GM19351 (cell line): ENCODE data around the gene GFRA4.
A peak's percentile ranks its signal among the peaks of the same experiment; 100 is the strongest.

Experiments
- ATAC-seq: cut with Tn5 transposase; IDR thresholded peaks from one replicate; pipeline ENCODE4 v1.9.1; 2021; ENCODE audit warnings: mild to moderate bottlenecking, moderate library complexity; ENCODE audit not compliant: unreplicated experiment

Gene GFRA4

DNA sequence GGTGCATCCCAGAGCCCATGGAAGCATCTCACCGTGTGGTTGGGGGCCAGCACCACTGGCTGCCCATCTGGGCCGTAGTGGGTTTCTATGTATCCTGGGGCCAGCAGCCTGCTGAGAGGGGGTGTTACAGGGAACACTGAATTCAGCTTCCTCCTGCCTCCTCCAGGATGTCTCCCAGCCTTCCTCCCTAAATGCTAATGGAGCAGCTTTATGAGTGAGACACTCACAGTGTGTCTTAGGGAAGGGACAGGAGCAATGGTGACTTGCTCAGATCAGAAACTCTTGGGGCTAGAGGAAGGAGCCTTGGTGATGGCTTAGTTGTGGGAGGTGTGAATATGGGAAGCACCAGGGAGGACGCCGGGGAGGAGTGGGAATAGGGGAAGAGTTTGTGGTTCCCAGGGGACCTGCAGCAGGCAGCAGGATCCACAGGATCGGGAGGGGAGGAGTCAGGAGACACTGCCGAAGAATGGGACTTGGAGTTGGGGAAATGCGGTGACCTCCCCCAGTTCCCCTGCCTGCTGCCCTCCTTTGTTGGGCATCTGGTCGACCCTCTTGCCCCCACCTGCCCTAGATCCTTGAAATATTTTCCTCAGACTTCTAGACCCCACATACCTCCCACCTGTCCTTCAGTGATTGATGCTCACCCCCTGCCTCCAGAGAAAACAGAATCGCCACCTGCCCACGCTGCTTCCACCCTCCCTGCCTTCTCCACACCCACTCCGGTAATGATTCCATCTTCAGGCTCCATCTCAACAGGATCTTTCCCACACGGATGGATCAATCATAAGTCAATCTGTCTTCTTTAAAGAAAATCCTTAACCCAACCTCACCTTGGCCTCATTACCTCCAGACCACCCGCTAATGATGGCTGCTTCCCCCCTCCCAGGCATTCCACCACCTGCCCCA lies 12.0 kb upstream of the GFRA4 start:
- no peak for ATAC-seq

DNA sequence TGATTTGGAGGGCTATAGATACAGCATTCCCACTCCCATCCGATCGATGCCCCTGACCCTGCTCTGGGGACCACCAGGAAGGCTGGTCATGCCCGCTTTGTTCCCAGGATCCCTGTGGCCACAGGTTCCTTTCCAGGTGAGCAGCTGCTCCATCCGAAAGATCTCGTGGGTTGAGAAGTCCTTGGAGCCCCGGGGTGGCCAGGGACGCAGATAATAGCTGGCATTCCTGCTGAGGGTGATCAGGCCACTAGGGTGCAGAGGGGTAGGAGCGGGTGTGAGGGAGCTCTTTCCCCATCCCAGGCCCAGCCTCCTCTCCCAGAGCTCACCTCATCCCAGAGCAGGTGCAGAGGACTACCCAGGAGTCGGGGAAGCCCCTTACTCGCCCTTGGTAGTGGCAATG lies 11.2 kb upstream of the GFRA4 start:
- no peak for ATAC-seq

DNA sequence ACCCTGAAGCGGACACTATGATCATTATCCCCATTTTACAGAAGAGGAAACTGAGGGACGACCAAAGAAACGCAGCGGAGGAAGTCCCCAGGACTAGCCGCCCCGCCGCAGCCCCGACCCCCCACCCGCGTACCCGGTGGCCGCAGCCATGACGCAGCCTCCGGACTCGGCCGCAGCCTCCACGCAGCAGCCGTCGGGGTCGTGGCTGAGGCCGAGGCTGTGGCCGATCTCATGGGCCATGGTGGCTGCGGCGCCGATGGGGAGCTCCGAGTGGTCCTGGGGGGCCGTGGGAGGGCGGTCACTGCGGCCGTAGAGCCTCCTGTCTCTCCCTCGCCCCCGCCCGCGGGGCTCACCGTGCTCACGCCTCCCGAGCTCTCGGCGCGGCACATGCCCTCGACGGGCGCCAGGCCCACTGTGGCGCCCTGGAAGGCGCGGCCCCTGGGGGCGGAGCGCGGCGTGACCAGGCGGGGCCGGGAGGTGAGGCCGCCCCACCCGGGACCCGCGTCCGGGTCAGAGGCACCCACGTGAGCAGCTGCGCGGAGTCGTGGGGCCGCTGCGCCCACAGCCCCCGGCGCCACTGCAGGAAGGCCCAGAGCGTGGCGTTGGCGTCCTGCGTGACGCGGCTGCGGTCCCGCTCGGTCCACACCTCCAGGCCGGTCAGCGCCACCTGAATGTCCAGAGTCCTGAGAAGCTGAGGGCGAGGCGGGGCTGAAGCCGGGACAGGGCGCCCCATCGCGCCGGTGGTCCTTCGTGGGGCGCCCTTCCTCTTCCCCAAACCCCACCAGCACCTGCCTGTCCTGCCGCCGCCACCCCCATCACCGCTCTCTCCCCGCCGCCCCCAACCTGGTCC lies 10.2 kb upstream of the GFRA4 start:
- ATAC-seq: no peak

- no peak for ATAC-seq
These were observed 9.5 kb upstream of the GFRA4 start for GRCh38 chr20:3672547-3673171.

GRCh38 chr20:3671986-3672546 lies 8.9 kb upstream of the GFRA4 start:
- ATAC-seq: no peak

DNA sequence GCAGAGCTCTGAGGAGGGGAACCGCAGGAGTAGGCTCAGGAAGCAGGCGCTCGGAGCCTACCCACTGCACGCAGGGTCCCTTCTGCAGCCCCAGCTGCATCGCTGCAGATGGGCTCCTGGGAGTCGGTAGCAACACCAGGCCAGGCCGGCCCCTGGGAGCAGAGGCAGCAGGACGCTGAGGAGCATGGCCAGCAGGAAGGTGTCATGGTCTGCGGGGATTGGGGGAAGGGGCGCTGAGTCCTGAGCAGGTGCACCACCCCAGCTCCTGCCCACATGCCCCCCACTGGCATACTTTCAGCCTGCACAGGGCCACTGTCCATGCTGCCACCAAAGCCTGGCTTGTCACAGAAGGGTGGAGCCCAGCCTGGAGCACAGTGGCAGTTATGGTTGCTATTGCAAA lies 7.7 kb upstream of the GFRA4 start:
- ATAC-seq: no peak

GRCh38 chr20:3670511-3670910 lies 7.3 kb upstream of the GFRA4 start:
- ATAC-seq: no peak

DNA sequence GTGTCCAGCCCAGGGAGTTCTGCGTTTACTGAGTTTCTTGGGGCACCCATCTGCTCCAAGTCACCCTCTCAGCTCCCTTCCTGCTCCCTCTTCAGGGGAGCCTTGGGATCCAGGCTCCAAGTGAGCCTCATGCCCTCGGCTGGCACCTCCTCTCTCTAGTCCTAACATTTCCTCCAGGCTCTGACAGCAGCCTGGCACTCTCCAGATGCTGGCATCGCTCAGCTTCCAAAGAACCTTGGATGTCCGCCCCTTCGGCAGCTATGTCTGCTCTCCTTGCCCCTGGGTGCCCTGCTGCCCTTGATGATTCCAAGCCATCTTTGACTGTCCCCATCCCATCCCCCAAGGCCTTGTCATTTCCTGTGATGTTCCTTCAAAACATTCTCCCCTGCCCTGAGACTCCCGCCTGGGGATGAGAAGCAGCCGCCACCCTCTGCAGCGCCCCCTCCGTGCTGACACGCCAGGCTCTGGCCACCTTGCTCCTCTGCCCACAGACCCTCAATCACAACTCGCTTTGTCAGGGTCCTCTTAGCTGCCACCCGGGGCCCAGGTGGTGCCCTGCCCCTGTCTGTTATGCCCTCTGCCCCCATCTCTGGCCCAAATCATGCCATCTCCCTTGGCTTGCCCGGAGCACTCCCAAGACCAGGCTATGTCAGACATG lies 6.6 kb upstream of the GFRA4 start:
- ATAC-seq: no peak

DNA sequence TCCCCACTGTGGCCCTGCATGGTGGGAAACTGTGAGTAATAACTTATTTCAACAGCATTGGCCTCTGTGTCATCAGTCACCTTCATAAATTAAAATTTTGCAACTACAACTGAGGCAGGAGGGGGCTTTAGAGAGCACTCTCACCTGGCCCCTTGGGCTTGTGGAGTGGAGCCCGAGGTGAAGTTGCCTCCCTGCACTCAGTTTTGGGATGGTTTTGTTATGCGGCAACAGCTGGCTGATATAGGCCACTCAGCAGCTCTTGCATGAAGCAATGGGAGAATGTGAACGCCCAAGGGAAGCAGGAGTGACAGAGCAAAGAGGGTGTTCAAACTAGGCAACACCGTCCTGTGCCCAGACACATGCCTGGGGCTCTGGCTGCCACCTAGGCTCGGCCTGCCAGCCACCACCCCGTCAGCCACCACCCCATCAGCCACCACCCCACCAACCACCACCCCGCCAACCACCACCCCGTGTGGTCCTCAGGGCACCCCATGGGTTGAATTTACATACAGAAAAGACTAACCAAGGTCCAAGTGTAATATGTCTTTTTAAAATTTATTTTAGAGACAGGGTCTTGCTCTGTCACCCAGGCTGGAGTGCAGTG lies 4.3 kb upstream of the GFRA4 start:
- no peak for ATAC-seq

DNA sequence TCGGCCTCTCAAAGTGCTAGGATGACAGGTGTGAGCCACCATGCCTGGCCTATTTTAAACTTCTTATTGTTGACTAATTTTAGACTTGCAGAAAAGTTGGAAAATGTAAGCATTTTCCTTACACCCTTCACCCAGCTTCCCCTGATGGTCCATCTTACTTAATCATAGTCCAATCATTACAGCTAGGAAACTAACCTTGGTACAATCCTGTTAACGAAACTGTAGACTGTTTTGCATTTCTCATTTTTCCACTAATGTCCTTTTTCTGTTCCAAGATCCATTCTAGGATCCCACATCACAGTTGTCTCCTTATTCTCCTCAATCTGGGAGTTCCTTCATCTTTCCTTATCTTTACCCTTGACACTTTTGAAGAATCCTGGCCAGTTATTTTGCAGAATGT lies 659 bp upstream of the GFRA4 start:
- no peak for ATAC-seq

GRCh38 chr20:3661814-3662665 lies 1.2 kb downstream of the GFRA4 start:
- no peak for ATAC-seq

GRCh38 chr20:3661060-3661813 lies 2.0 kb downstream of the GFRA4 start:
- ATAC-seq: no peak

- no peak for ATAC-seq
These were observed 2.7 kb downstream of the GFRA4 start for GRCh38 chr20:3660262-3661059.

DNA sequence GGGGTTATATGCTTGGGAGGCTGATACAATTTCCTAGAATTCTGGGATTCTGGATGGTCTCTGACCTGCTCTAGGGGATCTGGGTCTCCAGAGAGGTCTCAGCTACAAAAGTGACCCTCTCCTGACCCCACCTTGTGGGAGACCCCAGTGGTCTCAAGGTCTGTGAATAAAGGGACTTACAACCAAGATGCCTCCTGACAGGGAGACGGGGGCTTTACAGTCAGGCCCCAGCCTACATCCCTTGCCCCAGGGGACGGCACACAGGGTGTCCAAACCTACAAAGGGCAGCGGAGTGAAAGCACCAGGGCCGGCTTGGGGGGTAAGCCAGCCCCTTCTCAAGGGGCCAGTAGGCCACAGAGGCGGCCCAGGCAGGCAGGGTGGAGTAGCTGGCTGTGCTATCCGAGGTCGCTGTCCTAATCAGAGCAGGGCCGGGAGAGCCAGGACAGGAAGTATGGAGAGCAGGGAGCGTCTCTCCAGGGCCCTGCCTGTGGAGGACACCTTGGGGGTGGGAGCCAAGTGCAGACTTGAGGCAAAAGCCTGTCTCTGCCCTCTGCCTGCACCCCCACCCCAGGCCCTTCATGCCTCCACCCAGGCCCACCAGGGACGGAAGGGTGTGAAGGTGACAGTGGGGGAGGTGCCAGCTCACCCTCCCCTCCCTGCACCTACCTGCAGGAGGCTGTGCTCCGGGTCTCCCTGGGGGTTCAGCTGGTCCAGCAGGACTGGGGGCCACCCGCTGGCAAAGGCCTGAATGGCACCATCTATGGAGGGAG lies 3.5 kb downstream of the GFRA4 start:
- no peak for ATAC-seq

DNA sequence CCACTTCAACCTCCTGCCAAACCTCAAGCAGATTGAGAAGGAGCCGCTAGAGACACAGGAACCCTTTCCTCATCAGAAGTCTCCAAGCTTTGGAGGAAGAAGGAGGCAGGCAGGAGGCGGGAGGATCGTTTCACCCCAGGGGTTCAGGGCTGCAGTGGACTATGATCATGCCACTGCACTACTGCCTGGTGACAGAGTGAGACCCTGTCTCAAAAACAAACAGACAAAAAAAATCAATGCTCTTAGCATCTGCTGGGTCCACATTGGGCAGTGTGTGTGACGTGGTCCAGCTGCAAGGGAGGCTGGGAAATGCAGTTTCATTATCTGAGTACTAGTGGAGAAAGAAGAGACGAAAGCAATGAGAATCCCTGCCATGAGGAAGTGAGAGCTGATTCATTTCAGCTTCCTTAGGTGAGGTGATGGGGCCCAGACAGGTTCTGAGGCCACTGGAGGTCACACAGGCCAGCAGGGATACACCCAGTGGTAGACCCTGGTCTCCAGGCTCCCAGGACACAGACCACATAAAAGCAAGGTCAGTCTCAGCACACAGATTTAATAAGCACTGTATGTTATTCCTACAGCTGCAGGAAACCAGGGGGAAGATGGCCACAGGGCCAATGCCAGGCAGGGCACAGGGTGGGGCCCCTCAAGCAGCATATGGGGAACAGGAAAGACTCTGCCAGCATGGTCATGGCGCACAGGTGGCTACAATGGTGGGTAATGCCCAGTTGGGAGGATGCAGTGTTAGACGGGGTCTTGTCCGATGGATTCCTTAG lies 4.3 kb downstream of the GFRA4 start:
- ATAC-seq: peak; percentile 93

DNA sequence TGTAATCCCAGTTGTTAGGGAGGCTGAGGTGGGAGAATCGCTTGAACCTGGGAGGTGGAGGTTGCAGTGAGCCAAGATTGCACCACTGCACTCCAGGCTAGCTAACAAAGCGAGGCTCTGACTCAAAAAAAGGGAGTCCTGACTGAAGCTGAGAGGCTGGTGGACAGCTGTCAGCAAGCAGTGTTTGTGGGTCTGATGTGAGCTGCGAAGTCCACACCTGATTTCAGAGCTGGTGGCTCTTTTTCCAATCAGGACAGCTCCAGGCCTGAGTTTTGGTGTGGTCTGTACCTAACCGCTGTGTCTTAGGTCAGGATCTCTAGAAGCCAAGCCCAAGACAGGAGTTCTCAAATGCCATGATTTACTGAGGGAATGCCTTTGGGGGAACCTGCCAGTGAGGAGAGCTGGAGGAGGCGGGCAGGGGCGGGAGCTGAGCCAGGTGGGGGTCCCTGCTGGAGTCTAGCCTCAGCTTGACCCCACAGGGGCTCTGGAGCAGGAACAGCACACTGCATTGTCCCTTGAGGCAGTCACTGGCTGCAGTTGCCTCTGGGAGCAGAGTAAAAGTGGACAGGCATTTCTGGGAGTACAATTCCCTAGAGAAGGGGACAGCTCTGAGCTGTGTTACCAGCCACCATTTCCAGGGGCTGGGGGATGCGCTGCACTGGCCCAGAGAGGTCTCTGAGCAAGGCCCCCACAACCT lies 5.0 kb downstream of the GFRA4 start:
- no peak for ATAC-seq
